Heart right ventricle (tissue), 16 donors: ENCODE data around the gene NUAK2. TPM values are rescaled to one million over a fixed set of nuclear protein-coding genes. Genes with fewer than 3 reads are reported as not detected.

Experiments used
- ATAC-seq, 8 donors: fragments of 200-7000 bp; cut with Tn5 transposase; one replicate each; pipeline ENCODE4 v1.9.1; 2020; ENCODE audit warnings: mild to moderate bottlenecking in 8 of 8, moderate library complexity in 8 of 8, moderate number of reproducible peaks in 1 of 8
- DNase-seq, 2 donors: peaks; one replicate each; pipeline ENCODE4 v3.0.0-alpha.2; 2020
- H3K27ac ChIP-seq, 10 donors: fragments of 200-600 bp; sonication (generic) in 2 of 10; one replicate each; pipeline versions ENCODE4 v1.5.0 to v1.8.0; 2020 to 2022; ENCODE audit warnings: mild to moderate bottlenecking in 3 of 10
- H3K27me3 ChIP-seq, 7 donors: fragments of 200-600 bp; one replicate each; pipeline ENCODE4 v1.8.0; 2021 to 2022; ENCODE audit warnings: mild to moderate bottlenecking in 2 of 7
- H3K36me3 ChIP-seq, 9 donors: fragments of 200-600 bp; sonication (generic) in 1 of 9; one replicate each; pipeline versions ENCODE4 v1.5.0 to v1.8.0; 2020 to 2022; ENCODE audit warnings: mild to moderate bottlenecking in 2 of 9
- H3K4me1 ChIP-seq, 9 donors: fragments of 200-600 bp; sonication (generic) in 1 of 9; one replicate each; pipeline versions ENCODE4 v1.5.0 to v1.8.0; 2020 to 2022; ENCODE audit warnings: mild to moderate bottlenecking in 4 of 9
- H3K4me3 ChIP-seq, 10 donors: fragments of 200-600 bp; sonication (generic) in 2 of 10; one replicate each; pipeline versions ENCODE4 v1.5.0 to v1.8.0; 2020 to 2022; ENCODE audit warnings: mild to moderate bottlenecking in 7 of 10, moderate library complexity in 2 of 10
- H3K9me3 ChIP-seq, 11 donors: fragments of 200-600 bp in 10 of 11; sonication (generic) in 2 of 11; one replicate each; pipeline versions ENCODE4 v1.5.0 to v1.8.0; 2013 to 2022; ENCODE audit warnings: mild to moderate bottlenecking in 2 of 11, control low read depth in 1 of 11, moderate library complexity in 1 of 11
- WGBS, 2 donors: extraction: QIAGEN DNeasy Blood & Tissue Kit; methylation state at CpG; one replicate each; pipeline ENCODE4 v1.1.7; 2013; ENCODE audit warnings: inconsistent platforms in 1 of 2; 5-methylcytosine and 5-hydroxymethylcytosine counted together
- intact Hi-C, 10 donors: fragments of 100-400 bp; cut with DNase I; formaldehyde crosslinking; loops; one replicate each; pipeline versions ENCODE4 v1.11.1 to v1.14.2; 2022
- polyA plus RNA-seq, 2 donors: library from polyadenylated mRNA; stranded (reverse); fragments of 200-250 nt; gene quantifications; one replicate each; pipeline ENCODE4 v1.2.3, GENCODE V29; 2013
- total RNA-seq, 10 donors: library from RNA; stranded (reverse); fragmentation: NEBNext Ultra II Directional in 3 of 10; extraction: Animal tissue kit (Norgen Biotek cat#: 25700) in 3 of 10; gene quantifications; one replicate each; pipeline versions ENCODE4 v1.2.1 to v1.2.4, GENCODE V29; 2021 to 2023
- TF ChIP-seq, protein P1 (sequence below), 9 donors: fragments of 200-600 bp; sonication (generic) in 2 of 9; IDR thresholded peaks; one replicate each; pipeline versions ENCODE4 v1.5.0 to v1.8.0; 2021 to 2022; ENCODE audit warnings: antibody characterized with exemption in 9 of 9, mild to moderate bottlenecking in 5 of 9, moderate library complexity in 1 of 9
- donor health status: Arrhythmogenic right ventricular cardiomyopathy.
- donor health status: ischemic (EF 13 %, LVEDD 7.1; RV severe dilation, severe dysfunction).
- donor health status: healthy with polysubstance abuse.
- donor health status: DM: no; HTN: yes; CAD: no.
- donor health status: DM: no; HTN: no; CAD: no.
- donor health status: ischemic (EF 25% LVEDD 6.9; RV normal size, moderate dysfunction).
- donor health status: ischemic (EF 25% LVEDD 5.7; RV mildly dilated, moderate dysfunction).
- donor health status: healthy.
- donor health status: DM: yes; HTN: yes; CAD: no.
- donor health status: Ischemic cardiomyopathy.
- donor health status: ischemic (EF 35%, LVEDD 5.7; RV mildly dilated, moderate dysfunction).
- donor health status: nonischemic (EF 11% LVEDD 7.7; RV severe dilation, severe dysfunction).
- donor health status: DM: yes; HTN: yes; CAD: no.
- donor health status: PGD.
- donor health status: ischemic (EF 29% LVEDD 5.4; RV normal size, mild dysfunction).
- donor health status: nonischemic (EF 23%, LVEDD 6.1; RV moderate dilation, normal function).

Gene NUAK2
- total and polyA plus RNA-seq, 12 donors: 0.25 to 3.1 (median 0.50) TPM

GRCh38 chr1:205294175-205294917, 27.2 kb downstream of the NUAK2 start:
- TF ChIP-seq, protein P1, sequence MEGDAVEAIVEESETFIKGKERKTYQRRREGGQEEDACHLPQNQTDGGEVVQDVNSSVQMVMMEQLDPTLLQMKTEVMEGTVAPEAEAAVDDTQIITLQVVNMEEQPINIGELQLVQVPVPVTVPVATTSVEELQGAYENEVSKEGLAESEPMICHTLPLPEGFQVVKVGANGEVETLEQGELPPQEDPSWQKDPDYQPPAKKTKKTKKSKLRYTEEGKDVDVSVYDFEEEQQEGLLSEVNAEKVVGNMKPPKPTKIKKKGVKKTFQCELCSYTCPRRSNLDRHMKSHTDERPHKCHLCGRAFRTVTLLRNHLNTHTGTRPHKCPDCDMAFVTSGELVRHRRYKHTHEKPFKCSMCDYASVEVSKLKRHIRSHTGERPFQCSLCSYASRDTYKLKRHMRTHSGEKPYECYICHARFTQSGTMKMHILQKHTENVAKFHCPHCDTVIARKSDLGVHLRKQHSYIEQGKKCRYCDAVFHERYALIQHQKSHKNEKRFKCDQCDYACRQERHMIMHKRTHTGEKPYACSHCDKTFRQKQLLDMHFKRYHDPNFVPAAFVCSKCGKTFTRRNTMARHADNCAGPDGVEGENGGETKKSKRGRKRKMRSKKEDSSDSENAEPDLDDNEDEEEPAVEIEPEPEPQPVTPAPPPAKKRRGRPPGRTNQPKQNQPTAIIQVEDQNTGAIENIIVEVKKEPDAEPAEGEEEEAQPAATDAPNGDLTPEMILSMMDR (IDR thresholded peaks at IDR 0.05): no peak
- 39 to 59% methylated on average over 6 of the region's 6 CpGs for WGBS, 2 donors
- ATAC-seq (peak; percentile 77 to 92 (median 82)), DNase-seq (peak in 1 of 2 donors; percentile 67)
- peaks cover 6 to 33% (median 17%) of the 10 kb centered on the region in 9 donors for H3K4me1 ChIP-seq
- no peaks in the 10 kb centered on the region for H3K27me3 ChIP-seq
- H3K4me3 ChIP-seq: no peak overlapping the region
- peak overlapping the region in 8 of 10 donors; percentile 23 to 73 (median 56) for H3K27ac ChIP-seq
- no peaks in the 10 kb centered on the region for H3K9me3 ChIP-seq
- H3K36me3 ChIP-seq: no peaks in the 10 kb centered on the region
- intact Hi-C loops: no loop called here

DNA sequence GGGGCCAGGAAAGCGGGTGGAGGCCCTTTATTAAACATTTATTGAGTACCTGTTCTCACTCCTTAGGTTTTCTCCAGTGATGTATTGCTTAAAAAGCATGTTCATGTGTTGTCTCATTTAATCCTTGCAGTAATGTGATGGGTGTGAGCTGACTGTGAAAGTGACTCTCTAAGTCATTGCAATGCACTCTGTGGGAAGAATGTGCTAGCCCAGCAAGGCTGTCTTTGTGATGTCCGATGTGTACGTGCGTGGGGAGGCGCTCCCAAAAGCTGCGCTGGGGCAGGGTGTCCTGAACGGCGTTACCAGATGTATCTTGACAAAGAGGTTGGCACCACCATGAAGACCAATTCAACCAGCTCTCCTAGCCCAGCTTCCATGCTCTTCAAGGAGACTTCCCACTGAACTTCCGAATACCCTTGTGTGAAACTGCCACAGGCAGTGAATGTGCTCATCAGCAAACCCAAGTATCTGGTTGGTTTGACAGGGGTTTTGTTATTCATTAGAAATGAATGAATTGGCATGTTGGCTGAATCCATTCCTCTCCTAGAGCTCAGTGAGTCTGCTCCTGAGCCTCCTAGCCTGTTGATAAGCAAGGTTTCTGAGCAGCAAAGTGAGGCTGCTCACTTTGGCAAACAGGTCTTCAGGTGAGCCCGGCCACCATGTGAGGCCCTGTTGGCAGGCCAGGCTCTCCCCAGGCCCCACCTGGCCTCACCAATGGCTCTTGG, 28.0 kb downstream of the NUAK2 start:
- Histone ChIP-seq H3K4me1 (peaks cover 6 to 39% (median 17%) of the 10 kb centered on the region in 9 donors), H3K4me3 (no peak overlapping the region), H3K27ac (peak overlapping the region in 8 of 10 donors; percentile 23 to 73 (median 56)), H3K9me3 (no peaks in the 10 kb centered on the region), H3K27me3 (no peaks in the 10 kb centered on the region), H3K36me3 (no peaks in the 10 kb centered on the region)
- DNase-seq (no peak), ATAC-seq (no peak)
- intact Hi-C loops: no loop called here
- TF ChIP-seq, protein P1 (IDR thresholded peaks at IDR 0.05): no peak
- 95 to 97% methylated on average over 10 of the region's 10 CpGs for WGBS, 2 donors

DNA sequence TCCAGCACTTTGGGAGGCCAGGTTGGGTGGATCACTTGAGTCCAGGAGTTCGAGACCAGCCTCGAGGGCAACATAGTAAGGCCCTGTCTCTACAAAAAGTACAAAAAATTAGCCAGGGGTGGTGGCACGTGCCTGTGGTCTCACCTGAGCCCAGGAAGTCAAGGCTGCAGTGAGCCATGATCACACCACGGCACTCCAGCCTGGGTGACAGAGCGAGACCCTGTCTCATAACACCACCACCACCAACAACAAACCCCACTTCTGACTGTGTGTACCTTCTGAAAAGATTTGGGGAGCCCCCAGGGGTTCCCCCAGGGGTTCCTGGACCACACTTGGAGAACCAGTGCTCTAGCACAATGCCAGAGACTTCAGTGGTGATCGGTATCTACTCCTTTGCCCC, 29.9 kb downstream of the NUAK2 start:
- no peaks in the 10 kb centered on the region for H3K36me3 ChIP-seq
- WGBS, 2 donors: 95 to 98% methylated on average over 6 of the region's 6 CpGs
- H3K9me3 ChIP-seq: no peaks in the 10 kb centered on the region
- H3K4me3 ChIP-seq: no peak overlapping the region
- DNase-seq (no peak), ATAC-seq (no peak)
- no peaks in the 10 kb centered on the region for H3K27me3 ChIP-seq
- H3K4me1 ChIP-seq: peaks cover 6 to 51% (median 25%) of the 10 kb centered on the region in 9 donors
- TF ChIP-seq, protein P1 (IDR thresholded peaks at IDR 0.05): no peak
- intact Hi-C loops: no loop called here
- no peak overlapping the region for H3K27ac ChIP-seq

- peak overlapping the region in 1 of 10 donors; percentile 17 for H3K4me3 ChIP-seq
- DNase-seq (peak in 1 of 2 donors; percentile 37), ATAC-seq (peak; percentile 18 to 63 (median 56))
- peaks cover 5 to 62% (median 22%) of the 10 kb centered on the region in 9 donors for H3K4me1 ChIP-seq
- 40 to 42% methylated on average over 8 of the region's 8 CpGs for WGBS, 2 donors
- intact Hi-C loops: no loop called here
- no peaks in the 10 kb centered on the region for H3K27me3 ChIP-seq
- no peaks in the 10 kb centered on the region for H3K9me3 ChIP-seq
- H3K27ac ChIP-seq: peak overlapping the region in 3 of 10 donors; percentile 7 to 87 (median 38)
- TF ChIP-seq, protein P1 (IDR thresholded peaks at IDR 0.05): no peak
- H3K36me3 ChIP-seq: no peaks in the 10 kb centered on the region
Measured at GRCh38 chr1:205287767-205288559, 33.6 kb downstream of the NUAK2 start.
